Cardiac muscle cell (in vitro differentiated cells and primary cell): ENCODE measurements around the gene SPON1. TPM values are rescaled to one million over a fixed set of nuclear protein-coding genes. Genes with fewer than 3 reads are reported as not detected.

ENCODE experiments used
- DNase-seq, 2 donors: peaks; one replicate each; pipeline versions ENCODE4 v3.0.0 to v3.0.0-alpha.2; 2010 to 2017; ENCODE audit warnings: low read depth in 1 of 2, low spot score in 1 of 2
- H3K27ac ChIP-seq: fragments of 200-600 bp; sonication (generic); 2 replicates; pipeline ENCODE4 v1.5.1; 2016
- H3K27me3 ChIP-seq: fragments of 200-600 bp; sonication (generic); 2 replicates; pipeline ENCODE4 v1.6.0; 2016; ENCODE audit warnings: control low read depth
- H3K36me3 ChIP-seq: fragments of 200-600 bp; sonication (generic); 2 replicates; pipeline ENCODE4 v1.5.1; 2016; ENCODE audit warnings: control low read depth
- H3K4me1 ChIP-seq: fragments of 200-600 bp; sonication (generic); 2 replicates; pipeline ENCODE4 v1.8.1; 2017; ENCODE audit warnings: low read depth, mild to moderate bottlenecking, mixed run types
- H3K4me3 ChIP-seq: fragments of 200-600 bp; sonication (generic); 2 replicates; pipeline ENCODE4 v1.5.1; 2016; ENCODE audit warnings: mild to moderate bottlenecking
- H3K9me3 ChIP-seq: fragments of 200-600 bp; sonication (generic); 2 replicates; pipeline ENCODE4 v1.5.1; 2017; ENCODE audit warnings: low read depth, mild to moderate bottlenecking, control low read depth
- polyA plus RNA-seq: library from polyadenylated mRNA; unstranded; fragments of >200 nt; fragmentation: Nextera tagmentation; extraction: Ambion mirVana; gene quantifications from 2 replicates; pipeline ENCODE4 v1.2.1, GENCODE V29; 2016
- total RNA-seq: library from RNA; depleted of rRNA; stranded (reverse); fragments of >200 nt; gene quantifications from 2 replicates; pipeline ENCODE4 v1.2.3, GENCODE V29; 2016
- TF ChIP-seq, protein P1 (sequence below): IDR thresholded peaks from 2 replicates; pipeline ENCODE4 v1.5.1; 2012; ENCODE audit warnings: low read depth, mild to moderate bottlenecking, low read length

The SPON1 gene
- total and polyA plus RNA-seq, 2 experiments from 2014 or later = 13.3 to 22.0 TPM

DNA sequence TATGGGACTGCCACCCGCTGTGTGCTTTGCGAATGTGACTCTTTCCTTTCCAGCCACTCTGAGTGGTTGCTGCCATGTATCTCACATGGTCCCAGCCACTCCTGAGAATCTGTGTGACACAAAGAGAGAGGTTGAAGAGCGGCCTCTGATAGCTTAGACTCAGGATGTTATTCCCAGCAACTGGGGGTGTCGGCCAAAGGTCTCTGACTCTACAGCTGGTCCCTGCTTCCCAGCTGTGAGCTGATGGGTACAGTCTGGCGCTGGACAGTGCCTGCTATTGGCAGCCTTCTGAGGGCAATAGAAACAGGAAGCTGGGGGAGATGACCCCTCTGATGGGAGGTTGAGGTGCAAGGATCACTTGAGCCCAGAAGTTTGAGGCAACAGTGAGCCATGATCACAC is 291.3 kb downstream of the SPON1 start:
- H3K4me1 ChIP-seq = peaks cover 10% of the 10 kb centered on the region
- H3K9me3 ChIP-seq = no peaks in the 10 kb centered on the region
- H3K36me3 ChIP-seq = no peaks in the 10 kb centered on the region
- H3K4me3 ChIP-seq = no peak overlapping the region
- no peak for DNase-seq
- TF ChIP-seq, protein P1, sequence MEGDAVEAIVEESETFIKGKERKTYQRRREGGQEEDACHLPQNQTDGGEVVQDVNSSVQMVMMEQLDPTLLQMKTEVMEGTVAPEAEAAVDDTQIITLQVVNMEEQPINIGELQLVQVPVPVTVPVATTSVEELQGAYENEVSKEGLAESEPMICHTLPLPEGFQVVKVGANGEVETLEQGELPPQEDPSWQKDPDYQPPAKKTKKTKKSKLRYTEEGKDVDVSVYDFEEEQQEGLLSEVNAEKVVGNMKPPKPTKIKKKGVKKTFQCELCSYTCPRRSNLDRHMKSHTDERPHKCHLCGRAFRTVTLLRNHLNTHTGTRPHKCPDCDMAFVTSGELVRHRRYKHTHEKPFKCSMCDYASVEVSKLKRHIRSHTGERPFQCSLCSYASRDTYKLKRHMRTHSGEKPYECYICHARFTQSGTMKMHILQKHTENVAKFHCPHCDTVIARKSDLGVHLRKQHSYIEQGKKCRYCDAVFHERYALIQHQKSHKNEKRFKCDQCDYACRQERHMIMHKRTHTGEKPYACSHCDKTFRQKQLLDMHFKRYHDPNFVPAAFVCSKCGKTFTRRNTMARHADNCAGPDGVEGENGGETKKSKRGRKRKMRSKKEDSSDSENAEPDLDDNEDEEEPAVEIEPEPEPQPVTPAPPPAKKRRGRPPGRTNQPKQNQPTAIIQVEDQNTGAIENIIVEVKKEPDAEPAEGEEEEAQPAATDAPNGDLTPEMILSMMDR = no peak
- peaks cover 3% of the 10 kb centered on the region for H3K27me3 ChIP-seq
- H3K27ac ChIP-seq = no peak overlapping the region

DNA sequence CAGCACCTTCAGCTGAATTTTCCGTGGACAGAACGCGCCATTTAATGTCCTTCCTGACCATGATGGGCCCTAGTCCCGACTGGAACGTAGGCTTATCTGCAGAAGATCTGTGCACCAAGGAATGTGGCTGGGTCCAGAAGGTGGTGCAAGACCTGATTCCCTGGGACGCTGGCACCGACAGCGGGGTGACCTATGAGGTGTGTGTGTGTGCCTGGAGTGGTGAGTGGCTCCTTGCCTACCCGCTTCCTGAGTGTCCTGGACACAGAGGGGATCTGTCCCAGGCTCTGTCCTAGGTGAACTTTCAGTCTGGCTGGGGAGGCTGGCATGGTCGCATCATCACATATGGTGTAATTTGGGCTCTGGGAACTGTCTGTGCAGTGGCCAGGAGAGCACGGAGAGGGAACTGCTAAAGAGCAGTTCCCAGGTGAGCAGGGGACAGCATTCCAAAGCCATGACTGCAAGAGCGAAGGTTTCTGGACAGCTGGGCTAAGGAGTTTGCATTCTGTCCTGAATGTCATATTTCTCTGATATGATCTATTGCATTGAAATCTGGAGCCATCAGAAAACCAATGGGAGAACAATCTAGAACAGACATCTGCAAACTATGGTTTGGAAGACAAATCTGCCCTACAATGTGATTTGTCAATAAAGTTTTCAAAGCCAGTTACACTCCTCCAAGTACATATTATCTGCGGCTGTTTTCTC is 292.2 kb downstream of the SPON1 start:
- no peak for DNase-seq
- Histone ChIP-seq H3K36me3 (no peaks in the 10 kb centered on the region), H3K4me1 (peaks cover 10% of the 10 kb centered on the region), H3K4me3 (no peak overlapping the region), H3K27me3 (peaks cover 3% of the 10 kb centered on the region), H3K9me3 (no peaks in the 10 kb centered on the region), H3K27ac (no peak overlapping the region)
- TF ChIP-seq, protein P1 = no peak

DNA sequence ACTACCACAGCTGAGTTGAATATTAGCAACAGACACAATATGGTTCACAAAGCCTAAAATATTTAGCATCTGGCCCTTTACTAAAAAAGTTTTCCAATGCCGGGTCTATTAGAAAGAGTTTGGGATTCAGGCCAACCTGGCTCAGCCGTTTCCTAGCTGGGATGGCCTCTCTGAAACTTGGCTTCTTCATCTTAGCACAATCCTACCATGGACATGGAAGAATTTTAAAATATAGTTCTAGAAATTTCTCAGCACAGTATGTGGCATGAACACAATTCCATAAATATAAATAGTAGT is 292.7 kb downstream of the SPON1 start:
- DNase-seq = no peak
- TF ChIP-seq, protein P1 = no peak
- H3K4me1 ChIP-seq = peaks cover 10% of the 10 kb centered on the region
- H3K27ac ChIP-seq = no peak overlapping the region
- H3K9me3 ChIP-seq = no peaks in the 10 kb centered on the region
- peaks cover 3% of the 10 kb centered on the region for H3K27me3 ChIP-seq
- H3K36me3 ChIP-seq = no peaks in the 10 kb centered on the region
- H3K4me3 ChIP-seq = no peak overlapping the region

DNA sequence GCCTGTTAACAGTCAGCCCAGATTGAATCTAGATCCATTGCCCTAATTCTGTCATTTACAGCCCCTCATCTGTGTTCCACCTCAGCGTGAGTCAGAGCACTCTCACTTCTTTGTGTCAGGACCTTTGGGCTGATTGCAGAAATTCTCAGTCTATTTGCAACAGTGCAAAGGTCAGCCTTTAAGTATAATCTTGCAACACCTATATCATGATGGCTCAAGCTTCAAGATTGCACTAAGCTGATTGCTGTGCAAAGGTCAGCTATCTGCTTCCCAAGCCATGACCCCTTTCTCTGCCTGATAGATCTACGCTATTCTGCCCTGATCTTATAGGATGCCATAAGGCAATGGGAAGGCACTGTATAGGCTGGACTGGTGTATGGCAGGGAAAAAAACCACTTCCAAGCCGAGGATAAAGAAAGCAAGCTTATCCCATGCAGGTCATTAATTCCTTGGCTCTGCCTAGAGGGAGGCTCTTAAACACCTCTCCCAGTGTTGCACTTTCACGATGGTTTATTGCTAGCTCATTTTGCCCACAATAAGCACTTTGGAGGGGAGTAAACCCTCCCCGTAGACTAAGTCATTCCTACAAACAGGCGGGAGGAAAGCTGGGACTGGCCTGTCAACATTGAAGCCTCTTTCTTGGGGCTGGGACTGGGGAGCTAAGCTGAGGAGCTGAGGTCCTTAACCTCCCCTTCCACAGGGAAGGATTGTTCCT is 295.9 kb downstream of the SPON1 start:
- H3K27me3 ChIP-seq = no peaks in the 10 kb centered on the region
- H3K27ac ChIP-seq = no peak overlapping the region
- no peaks in the 10 kb centered on the region for H3K36me3 ChIP-seq
- TF ChIP-seq, protein P1 = no peak
- no peaks in the 10 kb centered on the region for H3K9me3 ChIP-seq
- DNase-seq = peak in 1 of 2 donors; percentile 40
- peaks cover 10% of the 10 kb centered on the region for H3K4me1 ChIP-seq
- no peak overlapping the region for H3K4me3 ChIP-seq

DNA sequence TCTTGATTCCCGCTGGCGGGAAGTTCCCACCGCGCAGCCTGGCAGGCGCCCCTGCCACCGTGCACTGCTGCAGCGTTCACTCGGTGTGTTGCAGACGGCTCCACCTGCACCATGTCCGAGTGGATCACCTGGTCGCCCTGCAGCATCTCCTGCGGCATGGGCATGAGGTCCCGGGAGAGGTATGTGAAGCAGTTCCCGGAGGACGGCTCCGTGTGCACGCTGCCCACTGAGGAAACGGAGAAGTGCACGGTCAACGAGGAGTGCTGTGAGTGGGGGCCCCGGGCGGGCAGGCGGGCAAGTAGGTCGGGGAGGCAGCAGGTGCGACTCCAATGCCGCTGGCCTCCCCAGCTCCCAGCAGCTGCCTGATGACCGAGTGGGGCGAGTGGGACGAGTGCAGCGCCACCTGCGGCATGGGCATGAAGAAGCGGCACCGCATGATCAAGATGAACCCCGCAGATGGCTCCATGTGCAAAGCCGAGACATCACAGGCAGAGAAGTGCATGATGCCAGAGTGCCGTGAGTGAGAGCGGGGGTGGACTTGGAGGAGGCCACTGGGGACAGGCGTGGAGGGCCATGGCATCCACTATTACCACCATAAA is 296.8 kb downstream of the SPON1 start:
- Histone ChIP-seq H3K4me1 (peaks cover 10% of the 10 kb centered on the region), H3K27me3 (no peaks in the 10 kb centered on the region), H3K4me3 (no peak overlapping the region), H3K36me3 (no peaks in the 10 kb centered on the region), H3K27ac (no peak overlapping the region), H3K9me3 (no peaks in the 10 kb centered on the region)
- DNase-seq = no peak
- TF ChIP-seq, protein P1 = no peak
